GM10248 (cell line): ENCODE measurements around the gene ADTRP.

Source experiments
- CTCF ChIA-PET: fragments of 300-600 bp; sonication (Branson Sonifier 250); formaldehyde crosslinking; extraction: SDS; loops from one replicate; lab custom pipeline; 2021; ENCODE audit warnings: antibody characterized with exemption; lab: Yijun Ruan, JAX
- POLR2A ChIA-PET: fragments of 350-650 bp; sonication (Branson Sonifier 250); formaldehyde crosslinking; extraction: SDS; loops from one replicate; lab custom pipeline; 2020; ENCODE audit warnings: antibody characterized with exemption; lab: Yijun Ruan, JAX
- DNase-seq: peaks from one replicate; pipeline ENCODE4 v3.0.0; 2012; ENCODE audit errors: extremely low spot score
- CTCF ChIP-seq: IDR thresholded peaks from 2 replicates; pipeline ENCODE4 v1.5.1; 2012; ENCODE audit warnings: mild to moderate bottlenecking, low read depth; ENCODE audit errors: extremely low read depth, missing control alignments, control extremely low read depth

ADTRP gene

GRCh38 chr6:11819486-11819885 is 40.9 kb upstream of the ADTRP start:
- no peak for TF ChIP-seq CTCF
- ChIA-PET POLR2A (no interaction called here), CTCF (interaction anchor here (1.2 to 2.5 kb wide), 6 partner anchors 9 to 164 kb away, joined by 3 to 11 read pairs (median 4); no protein-coding TSS in a partner anchor)
- DNase-seq = no peak

- POLR2A ChIA-PET = no interaction called here
- DNase-seq = no peak
- TF ChIP-seq CTCF = no peak
These were observed 36.6 kb upstream of the ADTRP start for GRCh38 chr6:11815231-11815630.

GRCh38 chr6:11814819-11815218 is 36.2 kb upstream of the ADTRP start:
- CTCF ChIA-PET = interaction anchor here (0.7 to 3.1 kb wide), 9 partner anchors 8 to 82 kb away, joined by 3 to 10 read pairs (median 4); no protein-coding TSS in a partner anchor
- no peak for DNase-seq
- POLR2A ChIA-PET = no interaction called here
- TF ChIP-seq CTCF = no peak

More at GRCh38 chr6:11815231-11815630, 36.6 kb upstream of the ADTRP start:
- CTCF ChIA-PET = interaction anchor here (0.7 to 3.1 kb wide), 8 partner anchors 9 to 83 kb away, joined by 3 to 10 read pairs (median 4); no protein-coding TSS in a partner anchor

GRCh38 chr6:11814106-11814505 is 35.5 kb upstream of the ADTRP start:
- TF ChIP-seq CTCF = no peak
- ChIA-PET POLR2A (no interaction called here), CTCF (interaction anchor here (1.1 to 3.1 kb wide), 9 partner anchors 7 to 158 kb away, joined by 3 to 10 read pairs (median 3); no protein-coding TSS in a partner anchor)
- no peak for DNase-seq

GRCh38 chr6:11813606-11814005 is 35.0 kb upstream of the ADTRP start:
- ChIA-PET POLR2A (no interaction called here), CTCF (interaction anchor here (1.1 to 3.1 kb wide), 7 partner anchors 16 to 158 kb away, joined by 3 to 10 read pairs (median 3); no protein-coding TSS in a partner anchor)
- TF ChIP-seq CTCF = no peak
- no peak for DNase-seq

GRCh38 chr6:11812951-11813350 is 34.3 kb upstream of the ADTRP start:
- DNase-seq = no peak
- ChIA-PET CTCF (interaction anchor here (1.1 to 3.1 kb wide), 9 partner anchors 13 to 157 kb away, joined by 3 to 10 read pairs (median 3); no protein-coding TSS in a partner anchor), POLR2A (no interaction called here)
- no peak for TF ChIP-seq CTCF
